ENCODE results near the gene SNORC.

The SNORC gene

DNA sequence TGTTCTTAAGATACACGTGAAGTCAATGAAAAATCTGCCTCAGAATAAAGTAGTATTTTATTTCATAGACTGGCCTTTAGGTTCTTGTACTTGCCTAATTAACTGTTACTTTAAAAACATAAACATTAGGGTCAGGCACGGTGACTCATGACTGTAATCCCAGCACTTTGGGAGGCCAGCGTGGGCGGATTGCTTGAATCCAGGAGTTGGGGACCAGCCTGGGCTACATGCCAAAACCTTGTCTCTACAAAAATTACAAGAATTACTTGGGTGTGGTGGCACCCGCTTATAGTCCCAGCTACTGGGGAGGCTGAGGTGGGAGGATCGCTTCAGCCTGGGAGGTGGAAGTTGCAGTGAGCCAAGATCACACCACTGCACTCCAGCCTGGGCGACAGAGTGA, 16.0 kb upstream of the SNORC start:
- intact Hi-C loops (cut with micrococcal nuclease): loop anchor here (5.0 kb wide), 2 partner anchors 173 to 398 kb away; partner anchors contain the start of gene ATG16L1
- Mint-ChIP-seq H3K36me3 (ENCODE audit: low read depth) (peaks cover 88% of the 10 kb centered on the region), H3K9me3 (no peaks in the 10 kb centered on the region), H3K27me3 (no peaks in the 10 kb centered on the region), H3K27ac (no peak overlapping the region), H3K4me1 (ENCODE audit: low read depth) (no peaks in the 10 kb centered on the region), H3K4me3 (no peak overlapping the region)

DNA sequence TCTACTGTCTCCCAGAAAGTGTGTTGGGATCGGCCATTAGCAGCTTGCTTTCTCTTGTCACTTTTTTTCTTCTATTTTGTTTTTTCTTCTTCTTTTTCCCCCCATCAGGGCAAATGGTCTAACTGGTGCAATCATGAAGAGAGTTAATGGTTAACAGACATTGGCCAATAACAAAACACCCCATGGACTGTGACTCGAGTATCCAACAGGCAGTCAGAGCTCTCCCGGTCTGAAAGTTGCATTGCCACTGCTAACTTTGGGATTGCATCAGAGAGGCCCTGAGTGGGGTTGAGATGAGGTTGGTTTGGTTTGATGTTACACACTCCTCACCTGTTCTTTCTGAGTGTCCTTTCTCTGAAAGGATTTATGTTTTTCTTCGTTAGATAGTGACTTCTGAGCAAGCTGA, 12.9 kb upstream of the SNORC start:
- Mint-ChIP-seq H3K27me3 (no peaks in the 10 kb centered on the region), H3K36me3 (ENCODE audit: low read depth) (peaks cover 85% of the 10 kb centered on the region), H3K4me1 (ENCODE audit: low read depth) (no peaks in the 10 kb centered on the region), H3K4me3 (no peak overlapping the region), H3K9me3 (no peaks in the 10 kb centered on the region), H3K27ac (no peak overlapping the region)
- intact Hi-C loops (cut with micrococcal nuclease): no loop called here

DNA sequence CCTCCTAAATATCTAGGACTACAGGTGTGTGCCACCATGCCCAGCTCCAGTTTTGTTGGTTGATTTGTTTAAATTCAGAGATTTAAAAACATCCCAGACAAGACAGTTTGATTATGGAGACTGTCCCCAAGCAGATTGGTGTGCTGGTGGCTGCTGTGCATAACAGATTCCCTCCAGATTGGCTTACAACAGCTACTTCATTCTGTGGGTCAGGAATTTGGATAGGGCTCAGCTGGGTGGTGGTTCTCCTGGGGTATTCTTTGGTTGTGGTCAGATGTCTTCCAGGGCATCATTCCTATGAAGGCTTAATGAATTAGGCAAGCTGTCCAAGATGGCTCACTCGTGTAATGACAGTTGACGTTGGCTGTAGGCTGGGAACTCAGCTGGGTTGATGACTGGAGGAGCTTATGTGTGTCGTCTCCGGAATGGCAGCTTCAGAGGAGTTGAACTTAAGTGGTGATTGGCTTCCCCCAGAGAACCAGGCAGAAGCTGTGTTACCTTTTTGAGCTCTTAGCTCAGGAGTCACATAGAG, 10.6 kb upstream of the SNORC start:
- no peaks in the 10 kb centered on the region for H3K4me1 Mint-ChIP-seq (ENCODE audit: low read depth)
- H3K9me3 Mint-ChIP-seq: no peaks in the 10 kb centered on the region
- intact Hi-C loops (cut with micrococcal nuclease): no loop called here
- H3K36me3 Mint-ChIP-seq (ENCODE audit: low read depth): peaks cover 72% of the 10 kb centered on the region
- H3K27ac Mint-ChIP-seq: no peak overlapping the region
- H3K27me3 Mint-ChIP-seq: no peaks in the 10 kb centered on the region
- no peak overlapping the region for H3K4me3 Mint-ChIP-seq

GRCh38 chr2:232860593-232861241, 9.3 kb upstream of the SNORC start:
- H3K4me1 Mint-ChIP-seq (ENCODE audit: low read depth): no peaks in the 10 kb centered on the region
- H3K27me3 Mint-ChIP-seq: no peaks in the 10 kb centered on the region
- H3K9me3 Mint-ChIP-seq: no peaks in the 10 kb centered on the region
- no peak overlapping the region for H3K27ac Mint-ChIP-seq
- H3K4me3 Mint-ChIP-seq: no peak overlapping the region
- peaks cover 61% of the 10 kb centered on the region for H3K36me3 Mint-ChIP-seq (ENCODE audit: low read depth)
- intact Hi-C loops (cut with micrococcal nuclease): no loop called here

GRCh38 chr2:232861353-232861752, 8.7 kb upstream of the SNORC start:
- H3K36me3 Mint-ChIP-seq (ENCODE audit: low read depth): peaks cover 55% of the 10 kb centered on the region
- no peaks in the 10 kb centered on the region for H3K4me1 Mint-ChIP-seq (ENCODE audit: low read depth)
- intact Hi-C loops (cut with micrococcal nuclease): no loop called here
- H3K9me3 Mint-ChIP-seq: no peaks in the 10 kb centered on the region
- no peaks in the 10 kb centered on the region for H3K27me3 Mint-ChIP-seq
- H3K4me3 Mint-ChIP-seq: no peak overlapping the region
- H3K27ac Mint-ChIP-seq: no peak overlapping the region

DNA sequence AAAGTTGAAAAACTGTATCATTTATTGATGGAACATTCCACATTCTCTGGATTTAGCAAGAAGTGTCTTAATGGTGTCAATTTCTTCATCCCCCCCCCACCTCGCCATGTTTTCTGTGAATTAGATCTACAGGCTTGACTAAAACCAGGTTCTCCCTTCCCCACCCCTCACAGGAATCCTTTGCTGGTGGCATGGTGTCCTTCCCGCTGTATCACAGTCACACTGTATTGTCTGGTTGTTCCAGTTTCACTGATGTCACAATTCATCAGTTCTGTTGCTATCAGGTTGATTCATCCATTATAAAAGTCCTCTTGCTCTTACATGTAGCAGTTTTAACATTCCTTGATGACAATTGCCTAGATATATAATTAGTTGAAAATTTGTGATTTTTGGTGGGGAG, 6.1 kb upstream of the SNORC start:
- no peak overlapping the region for H3K4me3 Mint-ChIP-seq

DNA sequence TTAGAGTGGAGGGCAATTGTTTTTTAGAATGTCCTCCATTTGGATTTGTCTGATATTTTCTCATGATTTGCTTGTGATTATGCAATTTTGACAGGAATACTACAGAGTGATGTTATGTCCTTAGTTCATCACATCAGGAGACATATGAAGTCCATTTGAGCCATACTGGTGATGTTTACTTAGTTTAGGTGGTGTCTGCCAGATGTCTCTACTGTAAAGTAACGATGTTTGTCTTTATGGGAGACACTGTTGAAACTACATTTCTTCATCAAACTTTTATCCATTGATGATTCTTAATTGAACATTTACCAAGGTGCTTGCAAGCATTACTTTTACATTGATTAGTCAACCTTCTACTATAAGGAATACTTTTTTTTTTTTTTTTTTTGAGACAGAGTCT, 4.9 kb upstream of the SNORC start:
- H3K36me3 Mint-ChIP-seq (ENCODE audit: low read depth): peaks cover 17% of the 10 kb centered on the region
- H3K9me3 Mint-ChIP-seq: no peaks in the 10 kb centered on the region
- H3K27ac Mint-ChIP-seq: no peak overlapping the region
- intact Hi-C loops (cut with micrococcal nuclease): no loop called here
- no peaks in the 10 kb centered on the region for H3K27me3 Mint-ChIP-seq
- no peaks in the 10 kb centered on the region for H3K4me1 Mint-ChIP-seq (ENCODE audit: low read depth)
- no peak overlapping the region for H3K4me3 Mint-ChIP-seq

More for the DNA sequence above, 6.1 kb upstream of the SNORC start:
- Mint-ChIP-seq H3K36me3 (ENCODE audit: low read depth) (peaks cover 29% of the 10 kb centered on the region), H3K27me3 (no peaks in the 10 kb centered on the region), H3K9me3 (no peaks in the 10 kb centered on the region), H3K27ac (no peak overlapping the region), H3K4me1 (ENCODE audit: low read depth) (no peaks in the 10 kb centered on the region)
- intact Hi-C loops (cut with micrococcal nuclease): no loop called here

DNA sequence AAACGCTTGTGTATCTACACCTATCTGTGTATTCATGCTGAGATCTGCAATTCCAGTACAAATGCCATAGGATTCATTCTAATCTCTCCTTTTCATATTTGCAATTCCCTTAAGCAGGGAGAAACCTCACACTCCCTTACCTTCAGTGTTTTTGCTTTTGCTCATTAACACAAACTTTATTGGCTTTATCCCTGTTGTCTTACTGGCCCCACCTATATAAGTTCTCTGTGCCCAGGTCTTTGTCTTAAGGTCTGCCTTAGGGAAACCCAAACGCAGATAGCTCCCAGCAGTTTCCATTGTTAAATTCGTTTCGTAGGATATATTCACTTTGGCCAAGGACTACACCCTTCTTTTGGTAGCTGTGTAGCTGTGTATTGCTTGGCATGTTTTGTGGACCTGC, 4.0 kb upstream of the SNORC start:
- Mint-ChIP-seq H3K27ac (no peak overlapping the region), H3K4me1 (ENCODE audit: low read depth) (no peaks in the 10 kb centered on the region), H3K4me3 (no peak overlapping the region), H3K36me3 (ENCODE audit: low read depth) (peaks cover 11% of the 10 kb centered on the region), H3K9me3 (no peaks in the 10 kb centered on the region), H3K27me3 (no peaks in the 10 kb centered on the region)
- intact Hi-C loops (cut with micrococcal nuclease): no loop called here

DNA sequence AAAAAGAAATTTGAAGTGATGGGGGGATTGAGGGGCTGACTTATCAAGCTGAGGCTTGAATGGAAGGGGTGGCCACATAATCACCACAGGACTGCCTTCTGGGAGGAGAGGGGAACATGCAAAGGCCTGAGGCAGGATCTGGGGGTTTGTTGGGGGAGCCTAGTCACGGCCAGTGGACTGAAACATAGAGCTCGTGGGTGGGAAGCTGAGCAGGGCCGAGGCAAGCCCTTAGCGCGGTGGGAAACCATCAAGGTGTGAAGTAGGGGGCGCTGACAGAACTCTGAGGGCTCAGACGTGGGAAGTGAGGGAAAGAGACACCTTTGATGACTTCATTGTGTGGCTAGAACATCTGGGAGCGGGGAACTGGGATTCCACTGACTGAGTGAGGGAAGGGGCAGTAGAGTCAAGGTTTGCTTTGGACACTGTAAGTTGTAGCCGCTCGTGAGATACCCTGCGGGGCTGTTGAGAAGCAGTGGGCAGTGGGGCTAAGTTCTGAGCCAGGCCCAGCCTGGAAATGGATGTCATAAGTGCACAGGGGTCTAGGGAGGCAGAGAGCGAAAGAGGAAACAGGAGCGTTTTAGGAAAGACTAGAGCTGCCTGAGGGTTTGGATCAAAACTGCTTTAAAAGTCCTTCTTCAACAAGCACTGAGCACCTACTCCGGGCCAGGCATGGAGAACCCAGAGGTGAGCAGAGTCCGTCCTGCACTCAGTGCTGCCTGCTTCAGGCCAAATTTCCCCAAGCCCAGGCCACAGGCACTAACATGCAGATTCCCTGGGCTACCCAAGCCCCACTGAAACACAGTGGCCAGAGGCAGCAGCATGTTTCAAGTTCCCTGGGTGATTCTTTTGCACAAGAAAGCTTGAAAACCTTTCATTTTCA, 686 bp upstream of the SNORC start:
- Mint-ChIP-seq H3K9me3 (no peaks in the 10 kb centered on the region), H3K4me3 (no peak overlapping the region), H3K27ac (no peak overlapping the region), H3K36me3 (ENCODE audit: low read depth) (no peaks in the 10 kb centered on the region), H3K27me3 (no peaks in the 10 kb centered on the region), H3K4me1 (ENCODE audit: low read depth) (peaks cover 13% of the 10 kb centered on the region)
- intact Hi-C loops (cut with micrococcal nuclease): no loop called here

- Mint-ChIP-seq H3K27ac (peak overlapping the region; percentile 26), H3K4me3 (no peak overlapping the region), H3K36me3 (ENCODE audit: low read depth) (no peaks in the 10 kb centered on the region), H3K27me3 (peaks cover 15% of the 10 kb centered on the region), H3K4me1 (ENCODE audit: low read depth) (peaks cover 25% of the 10 kb centered on the region), H3K9me3 (no peaks in the 10 kb centered on the region)
- intact Hi-C loops (cut with micrococcal nuclease): no loop called here
Observed at GRCh38 chr2:232870766-232871371, 805 bp downstream of the SNORC start.

DNA sequence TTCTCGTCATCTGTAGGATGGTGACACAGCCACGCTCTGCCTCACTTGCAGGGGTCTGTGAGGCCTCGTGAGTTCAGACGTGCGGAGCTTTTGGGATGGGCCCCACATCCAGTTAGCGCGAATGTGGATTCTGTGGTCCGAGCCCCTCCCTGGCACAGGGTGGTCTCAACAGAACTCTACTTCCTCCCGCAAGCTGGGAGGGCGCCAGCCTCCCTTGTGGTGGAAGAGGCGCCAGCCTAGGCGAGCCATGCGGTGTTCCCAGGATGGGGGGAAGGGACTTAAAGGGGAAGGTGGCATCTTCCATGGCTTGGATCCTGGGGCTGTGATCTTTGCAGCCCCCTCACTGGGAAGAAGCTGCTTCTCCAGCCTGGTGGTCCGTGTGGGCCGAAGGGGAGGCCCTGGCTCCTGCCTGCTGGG, 1.4 kb downstream of the SNORC start:
- H3K4me3 Mint-ChIP-seq: no peak overlapping the region
- peaks cover 17% of the 10 kb centered on the region for H3K27me3 Mint-ChIP-seq
- peaks cover 25% of the 10 kb centered on the region for H3K4me1 Mint-ChIP-seq (ENCODE audit: low read depth)
- no peak overlapping the region for H3K27ac Mint-ChIP-seq
- no peaks in the 10 kb centered on the region for H3K36me3 Mint-ChIP-seq (ENCODE audit: low read depth)
- intact Hi-C loops (cut with micrococcal nuclease): no loop called here
- H3K9me3 Mint-ChIP-seq: no peaks in the 10 kb centered on the region

GRCh38 chr2:232871835-232872736, 2.0 kb downstream of the SNORC start:
- peak overlapping the region; percentile 65 for H3K27ac Mint-ChIP-seq
- no peak overlapping the region for H3K4me3 Mint-ChIP-seq
- peaks cover 22% of the 10 kb centered on the region for H3K27me3 Mint-ChIP-seq
- intact Hi-C loops (cut with micrococcal nuclease): no loop called here
- H3K9me3 Mint-ChIP-seq: no peaks in the 10 kb centered on the region
- H3K4me1 Mint-ChIP-seq (ENCODE audit: low read depth): peaks cover 25% of the 10 kb centered on the region
- H3K36me3 Mint-ChIP-seq (ENCODE audit: low read depth): no peaks in the 10 kb centered on the region

DNA sequence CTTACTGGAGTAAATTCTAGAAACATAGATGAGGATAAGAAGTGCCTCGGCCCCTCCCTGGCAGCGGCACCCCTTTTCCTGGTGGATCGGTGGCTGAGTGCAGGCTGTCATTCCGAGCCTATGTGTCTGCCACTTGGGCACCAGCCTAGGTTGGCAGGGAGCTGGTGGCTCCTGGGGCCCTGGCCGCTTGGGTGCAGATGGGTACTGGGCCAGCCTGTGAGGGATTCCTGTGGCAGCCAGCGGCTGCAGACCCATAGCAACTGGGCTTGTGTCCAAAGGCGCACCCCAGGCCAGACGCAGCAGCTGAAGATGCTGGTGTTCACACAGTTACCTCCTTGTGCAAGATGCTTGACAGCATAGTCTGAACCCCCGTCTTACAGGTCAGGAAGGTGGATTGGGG, 2.8 kb downstream of the SNORC start:
- Mint-ChIP-seq H3K27ac (peak overlapping the region; percentile 65), H3K4me3 (no peak overlapping the region)

More for the DNA sequence above, 2.8 kb downstream of the SNORC start:
- Mint-ChIP-seq H3K4me1 (ENCODE audit: low read depth) (peaks cover 25% of the 10 kb centered on the region), H3K36me3 (ENCODE audit: low read depth) (no peaks in the 10 kb centered on the region), H3K27me3 (peaks cover 29% of the 10 kb centered on the region), H3K9me3 (no peaks in the 10 kb centered on the region)
- intact Hi-C loops (cut with micrococcal nuclease): no loop called here

Data from dendritic cell treated with granulocyte-macrophage colony-stimulating factor and Interleukin-4, amounts not matched to agents 40 ng/mL and 50 ng/mL, for 4 days (primary cell).